GM19468 (cell line): ENCODE measurements around the gene RBM15B.

ENCODE experiments used
- ATAC-seq: cut with Tn5 transposase; IDR thresholded peaks from one replicate; pipeline ENCODE4 v1.9.1; 2021; ENCODE audit warnings: mild to moderate bottlenecking, moderate library complexity, moderate number of reproducible peaks; ENCODE audit not compliant: unreplicated experiment; ENCODE audit errors: extremely low read depth

The RBM15B gene

DNA sequence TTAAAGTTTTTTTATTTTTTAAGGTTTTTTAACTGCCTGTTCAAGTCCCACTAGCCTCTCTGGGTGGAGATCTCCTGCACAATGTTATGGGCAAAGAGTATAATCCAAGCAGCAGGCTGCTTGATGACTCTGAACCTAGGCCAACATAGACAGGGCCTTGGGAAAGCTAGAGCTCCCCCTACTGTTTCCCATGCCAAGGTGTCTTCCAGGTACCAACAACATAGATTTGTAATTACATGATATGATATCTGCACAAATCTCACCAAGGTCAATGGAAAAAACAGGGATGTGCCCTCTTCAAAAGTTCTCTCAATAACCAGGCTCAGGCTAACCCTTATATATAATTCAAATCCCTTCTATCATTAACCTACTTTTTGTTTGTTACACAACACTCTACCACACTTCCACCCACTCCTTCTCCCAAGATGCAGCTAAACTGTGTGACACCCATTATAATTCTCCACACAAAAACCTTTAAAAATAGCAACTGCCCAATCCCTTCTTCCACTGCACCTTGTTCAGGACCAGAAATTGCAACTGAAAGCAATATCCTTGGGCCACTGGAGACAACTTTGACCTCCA, 43.8 kb downstream of the RBM15B start:
- no peak for ATAC-seq

DNA sequence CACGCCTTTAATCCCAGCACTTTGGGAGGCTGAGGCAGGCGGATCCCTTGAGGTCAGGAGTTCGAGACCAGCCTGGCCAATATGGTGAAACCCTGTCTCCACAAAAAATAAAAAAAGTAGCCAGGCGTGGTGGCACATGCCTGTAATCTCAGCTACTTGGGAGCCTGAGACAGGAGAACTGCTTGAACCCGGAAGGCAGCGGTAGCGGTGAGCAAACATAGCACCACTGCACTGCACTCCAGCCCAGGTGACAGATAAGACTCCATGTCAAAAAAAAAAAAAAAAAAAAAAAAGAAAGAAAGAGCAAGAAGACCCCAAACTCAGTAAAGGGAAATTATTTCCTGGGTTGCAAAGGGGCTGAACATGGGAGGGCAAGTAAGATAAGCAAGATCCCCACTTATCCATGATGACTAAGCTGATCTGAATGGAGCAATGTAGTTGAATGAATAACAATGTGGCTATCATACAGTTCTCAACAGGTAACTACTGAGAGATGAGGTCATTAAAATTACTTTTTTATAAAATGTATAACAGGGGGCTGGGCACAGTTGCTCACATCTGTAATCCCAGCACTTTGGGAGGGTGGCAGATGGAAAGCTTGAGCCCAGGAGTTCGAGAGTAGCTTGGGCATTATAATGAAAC, 46.0 kb downstream of the RBM15B start:
- no peak for ATAC-seq

DNA sequence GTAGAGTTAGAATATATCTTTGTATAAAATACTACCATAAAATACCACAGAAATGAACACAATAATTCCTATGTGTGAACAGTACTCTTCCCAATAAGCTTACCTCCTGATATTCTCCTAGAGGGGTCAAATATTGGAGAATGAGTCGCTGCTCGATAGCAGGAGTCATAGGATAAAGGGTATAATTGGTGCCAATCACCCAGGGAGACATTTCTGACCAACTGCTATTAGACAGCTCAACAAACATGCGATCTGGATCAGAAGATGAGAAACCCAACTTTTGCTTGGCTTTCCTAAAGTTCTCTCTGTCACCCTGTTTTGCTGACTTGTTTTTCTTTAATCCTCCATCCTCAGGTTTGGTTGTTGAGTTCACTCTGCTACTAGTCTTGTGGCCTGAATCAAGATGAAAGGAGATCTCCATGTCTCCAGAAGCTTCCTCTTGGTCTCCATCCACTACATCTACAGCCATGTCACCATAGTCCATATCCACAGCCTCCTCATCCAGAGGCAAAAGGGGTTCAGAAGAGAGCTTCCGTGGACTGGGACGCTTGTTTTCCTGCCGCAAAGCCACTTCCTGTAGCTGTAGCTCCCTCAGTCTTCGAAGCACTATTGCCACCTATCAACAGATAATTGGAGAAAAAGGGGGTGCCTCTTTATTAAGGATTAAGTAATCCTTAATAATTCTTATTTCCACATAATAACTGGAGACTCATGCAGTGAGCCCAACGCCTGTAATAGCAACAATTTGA, 50.4 kb downstream of the RBM15B start:
- no peak for ATAC-seq

DNA sequence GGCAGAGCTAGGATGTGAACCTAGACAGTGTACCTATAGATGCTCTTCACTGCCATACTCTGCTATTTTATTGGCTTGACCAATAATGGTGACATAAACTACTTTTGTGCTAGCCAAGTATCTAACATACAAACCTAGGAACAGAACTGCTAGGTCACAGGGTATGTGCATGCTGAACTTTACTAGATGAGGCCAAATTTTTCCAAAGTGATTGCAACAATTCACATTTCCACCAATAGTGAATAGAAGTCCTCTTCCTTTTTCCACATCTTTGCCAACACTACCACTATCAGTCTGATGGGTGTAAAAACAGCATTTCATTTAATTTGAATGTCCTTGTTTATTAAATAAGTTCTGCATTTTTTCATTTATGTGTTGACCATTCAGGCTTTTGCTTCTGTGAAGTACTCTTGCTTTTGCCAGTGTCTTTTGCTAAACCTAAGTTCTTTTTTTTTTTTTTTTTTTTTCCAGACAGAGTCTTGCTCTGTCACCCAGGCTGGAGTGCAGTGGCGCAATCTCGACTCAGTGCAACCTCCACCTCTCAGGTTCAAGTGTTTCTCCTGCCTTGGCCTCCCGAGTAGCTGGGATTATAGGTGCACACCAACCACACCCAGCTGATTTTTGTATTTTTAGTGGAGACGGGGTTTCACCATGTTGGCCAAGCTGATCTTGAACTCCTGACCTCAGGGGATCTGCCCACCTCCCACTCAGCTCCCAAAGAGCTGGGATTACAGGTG, 54.6 kb downstream of the RBM15B start:
- no peak for ATAC-seq
